Liver (tissue), 9 donors: Measurements from ENCODE around the gene ZNF284. TPM values are rescaled to one million over a fixed set of nuclear protein-coding genes. Genes with fewer than 3 reads are reported as not detected.
A peak's percentile ranks its signal among the peaks of the same experiment; 100 is the strongest.

Experiments
- DNase-seq: peaks from one replicate; pipeline ENCODE4 v3.0.0-alpha.2; 2017; ENCODE audit warnings: low spot score
- H3K27ac ChIP-seq, 2 donors: one replicate each; pipeline ENCODE4 v1.7.0; 2013; ENCODE audit warnings: inconsistent platforms in 2 of 2, low read length in 2 of 2, control low read depth in 1 of 2, low read depth in 1 of 2, mild to moderate bottlenecking in 1 of 2
- H3K27me3 ChIP-seq, 4 donors: one replicate each; pipeline versions ENCODE4 v1.6.1 to v1.7.0; 2013; ENCODE audit warnings: low read length in 3 of 4, inconsistent platforms in 1 of 4, mild to moderate bottlenecking in 1 of 4, moderate library complexity in 1 of 4; ENCODE audit not compliant: control insufficient read depth in 4 of 4, insufficient read depth in 4 of 4
- H3K36me3 ChIP-seq, 4 donors: one replicate each; pipeline versions ENCODE4 v1.6.1 to v1.7.0; 2013; ENCODE audit warnings: low read length in 3 of 4, mild to moderate bottlenecking in 3 of 4, low read depth in 1 of 4, moderate library complexity in 1 of 4; ENCODE audit not compliant: control insufficient read depth in 4 of 4, insufficient read depth in 3 of 4
- H3K4me1 ChIP-seq, 4 donors: one replicate each; pipeline versions ENCODE4 v1.6.1 to v1.7.0; 2013; ENCODE audit warnings: low read length in 3 of 4, mild to moderate bottlenecking in 3 of 4, moderate library complexity in 1 of 4; ENCODE audit not compliant: control insufficient read depth in 4 of 4, insufficient read depth in 4 of 4
- H3K4me3 ChIP-seq, 3 donors: one replicate each; pipeline versions ENCODE4 v1.6.1 to v1.7.0; 2013; ENCODE audit warnings: low read length in 3 of 3, control low read depth in 1 of 3, low read depth in 1 of 3, mild to moderate bottlenecking in 1 of 3
- H3K9ac ChIP-seq, 2 donors: one replicate each; pipeline ENCODE4 v1.7.0; 2013; ENCODE audit warnings: low read length in 2 of 2, mild to moderate bottlenecking in 2 of 2, moderate library complexity in 2 of 2, control low read depth in 1 of 2, low read depth in 1 of 2
- H3K9me3 ChIP-seq, 4 donors: one replicate each; pipeline versions ENCODE4 v1.6.1 to v1.7.0; 2013; ENCODE audit warnings: low read length in 3 of 4; ENCODE audit not compliant: control insufficient read depth in 4 of 4
- EGR1 ChIP-seq, 2 donors: IDR thresholded peaks; 2 replicates each; pipeline ENCODE4 v1.6.1; 2016 to 2018; ENCODE audit warnings: antibody characterized with exemption in 2 of 2, low read depth in 2 of 2
- FOXA1 ChIP-seq: IDR thresholded peaks from 2 replicates; pipeline ENCODE4 v1.6.1; 2016; ENCODE audit warnings: antibody characterized with exemption
- FOXA2 ChIP-seq: IDR thresholded peaks from 2 replicates; pipeline ENCODE4 v1.6.1; 2016; ENCODE audit warnings: antibody characterized with exemption
- GABPA ChIP-seq, 2 donors: IDR thresholded peaks in 1 of 2; conservative IDR thresholded peaks in 1 of 2; 2 replicates each; pipeline ENCODE4 v1.6.1; 2016; ENCODE audit warnings: antibody characterized with exemption in 2 of 2, mild to moderate bottlenecking in 1 of 2, moderate library complexity in 1 of 2
- HNF4A ChIP-seq, 2 donors: conservative IDR thresholded peaks; 2 replicates each; pipeline ENCODE4 v1.6.1; 2016; ENCODE audit warnings: antibody characterized with exemption in 2 of 2, mild to moderate bottlenecking in 2 of 2
- HNF4G ChIP-seq: IDR thresholded peaks from 2 replicates; pipeline ENCODE4 v1.6.1; 2016; ENCODE audit warnings: antibody characterized with exemption
- JUND ChIP-seq, 2 donors: IDR thresholded peaks; 2 replicates each; pipeline ENCODE4 v1.6.1; 2016; ENCODE audit warnings: antibody characterized with exemption in 2 of 2
- NR2F2 ChIP-seq: IDR thresholded peaks from 2 replicates; pipeline ENCODE4 v1.6.1; 2016; ENCODE audit warnings: antibody characterized with exemption
- RAD21 ChIP-seq, 2 donors: IDR thresholded peaks; 2 replicates each; pipeline ENCODE4 v1.6.1; 2016; ENCODE audit warnings: antibody characterized with exemption in 2 of 2, mild to moderate bottlenecking in 2 of 2
- RXRA ChIP-seq, 2 donors: IDR thresholded peaks; 2 replicates each; pipeline ENCODE4 v1.6.1; 2017 to 2018; ENCODE audit warnings: antibody characterized with exemption in 2 of 2, mild to moderate bottlenecking in 1 of 2
- SP1 ChIP-seq: IDR thresholded peaks from 2 replicates; pipeline ENCODE4 v1.6.1; 2018; ENCODE audit warnings: antibody characterized with exemption, mild to moderate bottlenecking
- TAF1 ChIP-seq: conservative IDR thresholded peaks from 2 replicates; pipeline ENCODE4 v1.6.1; 2016; ENCODE audit warnings: antibody characterized with exemption, mild to moderate bottlenecking
- YY1 ChIP-seq: IDR thresholded peaks from 2 replicates; pipeline ENCODE4 v1.6.1; 2016; ENCODE audit warnings: antibody characterized with exemption, mild to moderate bottlenecking
- WGBS: extraction: QIAGEN DNeasy Blood & Tissue Kit; methylation state at CpG from one replicate; pipeline ENCODE4 v1.1.7; 2013; 5-methylcytosine and 5-hydroxymethylcytosine counted together
- polyA plus RNA-seq, 2 donors: library from polyadenylated mRNA; stranded (reverse) in 1 of 2; unstranded in 1 of 2; fragments of 200-250 nt in 1 of 2; fragments of >200 nt in 1 of 2; fragmentation: Nextera tagmentation in 1 of 2; extraction: Ambion mirVana in 1 of 2; gene quantifications; one replicate each; pipeline versions ENCODE4 v1.2.1 to v1.2.3, GENCODE V29; 2013 to 2015
- total RNA-seq, 2 donors: library from RNA; depleted of rRNA; stranded (reverse); fragments of >200 nt; gene quantifications; one replicate each; pipeline ENCODE4 v1.2.3, GENCODE V29; 2014
- TF ChIP-seq, protein P1 (sequence below): IDR thresholded peaks from 2 replicates; pipeline ENCODE4 v1.6.1; 2016; ENCODE audit warnings: antibody characterized with exemption, mild to moderate bottlenecking
- TF ChIP-seq, protein P2 (sequence below): IDR thresholded peaks from 2 replicates; pipeline ENCODE4 v1.6.1; 2016; ENCODE audit warnings: antibody characterized with exemption
- TF ChIP-seq, protein P3 (sequence below): fragments of 150-350 bp; IDR thresholded peaks from 2 replicates; pipeline ENCODE4 v1.5.1; 2017; ENCODE audit warnings: improper control_type of control experiment, low read depth, low read length; ENCODE audit not compliant: missing input control
- TF ChIP-seq, protein P4 (sequence below): IDR thresholded peaks from 2 replicates; pipeline ENCODE4 v1.6.1; 2016; ENCODE audit warnings: antibody characterized with exemption
- TF ChIP-seq, protein P5 (sequence below): IDR thresholded peaks from 2 replicates; pipeline ENCODE4 v1.6.1; 2016; ENCODE audit warnings: antibody characterized with exemption
- donor health status: healthy.
- donor health status: healthy.
- donor health status: healthy.
- donor health status: healthy.
- donor health status: healthy.

The ZNF284 gene
- total and polyA plus RNA-seq, 4 donors, result 0.32 to 1.0 (median 0.61) TPM

DNA sequence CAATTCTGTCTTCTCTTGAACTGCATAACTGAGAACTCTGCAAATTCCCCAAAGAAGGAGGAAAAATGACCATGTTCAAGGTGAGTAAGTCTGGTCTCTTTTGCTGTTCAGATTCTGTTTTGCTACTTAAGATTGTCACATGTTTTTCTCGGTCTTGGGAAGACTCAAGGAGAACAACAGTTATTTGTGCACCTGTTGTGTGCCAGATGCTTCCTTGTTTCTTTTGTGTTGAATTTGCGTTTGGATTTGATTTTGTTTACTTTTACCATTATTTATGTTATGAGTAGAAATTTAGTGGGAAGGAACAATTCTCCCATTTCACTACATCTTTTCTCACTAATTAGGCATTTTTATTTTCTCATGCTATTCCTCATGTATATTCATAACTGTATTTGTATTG lies 4.4 kb downstream of the ZNF284 start:
- no peak for DNase-seq
- TF ChIP-seq, protein P1, sequence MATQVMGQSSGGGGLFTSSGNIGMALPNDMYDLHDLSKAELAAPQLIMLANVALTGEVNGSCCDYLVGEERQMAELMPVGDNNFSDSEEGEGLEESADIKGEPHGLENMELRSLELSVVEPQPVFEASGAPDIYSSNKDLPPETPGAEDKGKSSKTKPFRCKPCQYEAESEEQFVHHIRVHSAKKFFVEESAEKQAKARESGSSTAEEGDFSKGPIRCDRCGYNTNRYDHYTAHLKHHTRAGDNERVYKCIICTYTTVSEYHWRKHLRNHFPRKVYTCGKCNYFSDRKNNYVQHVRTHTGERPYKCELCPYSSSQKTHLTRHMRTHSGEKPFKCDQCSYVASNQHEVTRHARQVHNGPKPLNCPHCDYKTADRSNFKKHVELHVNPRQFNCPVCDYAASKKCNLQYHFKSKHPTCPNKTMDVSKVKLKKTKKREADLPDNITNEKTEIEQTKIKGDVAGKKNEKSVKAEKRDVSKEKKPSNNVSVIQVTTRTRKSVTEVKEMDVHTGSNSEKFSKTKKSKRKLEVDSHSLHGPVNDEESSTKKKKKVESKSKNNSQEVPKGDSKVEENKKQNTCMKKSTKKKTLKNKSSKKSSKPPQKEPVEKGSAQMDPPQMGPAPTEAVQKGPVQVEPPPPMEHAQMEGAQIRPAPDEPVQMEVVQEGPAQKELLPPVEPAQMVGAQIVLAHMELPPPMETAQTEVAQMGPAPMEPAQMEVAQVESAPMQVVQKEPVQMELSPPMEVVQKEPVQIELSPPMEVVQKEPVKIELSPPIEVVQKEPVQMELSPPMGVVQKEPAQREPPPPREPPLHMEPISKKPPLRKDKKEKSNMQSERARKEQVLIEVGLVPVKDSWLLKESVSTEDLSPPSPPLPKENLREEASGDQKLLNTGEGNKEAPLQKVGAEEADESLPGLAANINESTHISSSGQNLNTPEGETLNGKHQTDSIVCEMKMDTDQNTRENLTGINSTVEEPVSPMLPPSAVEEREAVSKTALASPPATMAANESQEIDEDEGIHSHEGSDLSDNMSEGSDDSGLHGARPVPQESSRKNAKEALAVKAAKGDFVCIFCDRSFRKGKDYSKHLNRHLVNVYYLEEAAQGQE, result no peak
- TF ChIP-seq, protein P2, sequence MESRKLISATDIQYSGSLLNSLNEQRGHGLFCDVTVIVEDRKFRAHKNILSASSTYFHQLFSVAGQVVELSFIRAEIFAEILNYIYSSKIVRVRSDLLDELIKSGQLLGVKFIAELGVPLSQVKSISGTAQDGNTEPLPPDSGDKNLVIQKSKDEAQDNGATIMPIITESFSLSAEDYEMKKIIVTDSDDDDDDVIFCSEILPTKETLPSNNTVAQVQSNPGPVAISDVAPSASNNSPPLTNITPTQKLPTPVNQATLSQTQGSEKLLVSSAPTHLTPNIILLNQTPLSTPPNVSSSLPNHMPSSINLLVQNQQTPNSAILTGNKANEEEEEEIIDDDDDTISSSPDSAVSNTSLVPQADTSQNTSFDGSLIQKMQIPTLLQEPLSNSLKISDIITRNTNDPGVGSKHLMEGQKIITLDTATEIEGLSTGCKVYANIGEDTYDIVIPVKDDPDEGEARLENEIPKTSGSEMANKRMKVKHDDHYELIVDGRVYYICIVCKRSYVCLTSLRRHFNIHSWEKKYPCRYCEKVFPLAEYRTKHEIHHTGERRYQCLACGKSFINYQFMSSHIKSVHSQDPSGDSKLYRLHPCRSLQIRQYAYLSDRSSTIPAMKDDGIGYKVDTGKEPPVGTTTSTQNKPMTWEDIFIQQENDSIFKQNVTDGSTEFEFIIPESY, result no peak
- TF ChIP-seq, protein P3, sequence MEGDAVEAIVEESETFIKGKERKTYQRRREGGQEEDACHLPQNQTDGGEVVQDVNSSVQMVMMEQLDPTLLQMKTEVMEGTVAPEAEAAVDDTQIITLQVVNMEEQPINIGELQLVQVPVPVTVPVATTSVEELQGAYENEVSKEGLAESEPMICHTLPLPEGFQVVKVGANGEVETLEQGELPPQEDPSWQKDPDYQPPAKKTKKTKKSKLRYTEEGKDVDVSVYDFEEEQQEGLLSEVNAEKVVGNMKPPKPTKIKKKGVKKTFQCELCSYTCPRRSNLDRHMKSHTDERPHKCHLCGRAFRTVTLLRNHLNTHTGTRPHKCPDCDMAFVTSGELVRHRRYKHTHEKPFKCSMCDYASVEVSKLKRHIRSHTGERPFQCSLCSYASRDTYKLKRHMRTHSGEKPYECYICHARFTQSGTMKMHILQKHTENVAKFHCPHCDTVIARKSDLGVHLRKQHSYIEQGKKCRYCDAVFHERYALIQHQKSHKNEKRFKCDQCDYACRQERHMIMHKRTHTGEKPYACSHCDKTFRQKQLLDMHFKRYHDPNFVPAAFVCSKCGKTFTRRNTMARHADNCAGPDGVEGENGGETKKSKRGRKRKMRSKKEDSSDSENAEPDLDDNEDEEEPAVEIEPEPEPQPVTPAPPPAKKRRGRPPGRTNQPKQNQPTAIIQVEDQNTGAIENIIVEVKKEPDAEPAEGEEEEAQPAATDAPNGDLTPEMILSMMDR, result no peak
- TF ChIP-seq HNF4A (conservative IDR thresholded peaks at IDR 0.05) (no peak), SP1 (no peak), RAD21 (IDR thresholded peaks at IDR 0.05) (no peak), YY1 (no peak), NR2F2 (no peak), GABPA (IDR thresholded peaks at IDR 0.05 in 1 of 2, conservative IDR thresholded peaks at IDR 0.05 in 1 of 2) (no peak), JUND (IDR thresholded peaks at IDR 0.05) (no peak), TAF1 (no peak), FOXA1 (no peak), FOXA2 (no peak), RXRA (IDR thresholded peaks at IDR 0.05) (no peak)
- TF ChIP-seq, protein P4, sequence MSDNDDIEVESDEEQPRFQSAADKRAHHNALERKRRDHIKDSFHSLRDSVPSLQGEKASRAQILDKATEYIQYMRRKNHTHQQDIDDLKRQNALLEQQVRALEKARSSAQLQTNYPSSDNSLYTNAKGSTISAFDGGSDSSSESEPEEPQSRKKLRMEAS, result no peak
- TF ChIP-seq, protein P5, sequence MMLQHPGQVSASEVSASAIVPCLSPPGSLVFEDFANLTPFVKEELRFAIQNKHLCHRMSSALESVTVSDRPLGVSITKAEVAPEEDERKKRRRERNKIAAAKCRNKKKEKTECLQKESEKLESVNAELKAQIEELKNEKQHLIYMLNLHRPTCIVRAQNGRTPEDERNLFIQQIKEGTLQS, result no peak

DNA sequence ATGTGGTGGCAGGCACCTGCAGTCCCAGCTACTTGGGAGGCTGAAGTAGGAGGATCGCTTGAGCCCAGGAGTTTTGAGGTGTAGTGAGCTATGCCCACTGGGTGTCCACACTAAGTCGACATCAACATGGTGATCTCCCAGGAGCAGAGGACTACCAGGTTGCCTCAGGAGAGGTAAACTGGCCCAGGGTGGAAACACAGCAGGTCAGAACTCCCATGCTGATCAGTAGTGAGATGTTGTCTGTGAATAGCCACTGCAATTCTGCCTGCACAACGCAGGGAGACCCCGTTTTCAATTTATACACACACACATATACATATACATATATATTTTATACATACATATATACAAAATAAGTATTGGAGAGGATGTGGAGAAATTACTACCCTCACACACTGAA lies 20.1 kb downstream of the ZNF284 start:
- no peak overlapping the region for H3K27ac ChIP-seq
- WGBS, result 57% methylated on average over 4 of the region's 4 CpGs
- no peak overlapping the region for H3K4me3 ChIP-seq
- peaks cover 0 to 14% (median 9%) of the 10 kb centered on the region in 4 donors for H3K4me1 ChIP-seq
- DNase-seq, result no peak
- H3K9me3 ChIP-seq, result peaks cover 3 to 8% (median 5%) of the 10 kb centered on the region in 4 donors
- peaks cover 1 to 9% (median 6%) of the 10 kb centered on the region in 4 donors for H3K36me3 ChIP-seq
- H3K9ac ChIP-seq, result no peak overlapping the region
- no peaks in the 10 kb centered on the region for H3K27me3 ChIP-seq
- TF ChIP-seq, protein P4, result no peak
- TF ChIP-seq, protein P1, result no peak
- TF ChIP-seq GABPA (IDR thresholded peaks at IDR 0.05 in 1 of 2, conservative IDR thresholded peaks at IDR 0.05 in 1 of 2) (no peak), EGR1 (IDR thresholded peaks at IDR 0.05; ENCODE audit: low read depth in 2 of 2) (no peak), HNF4G (no peak), HNF4A (conservative IDR thresholded peaks at IDR 0.05) (no peak), NR2F2 (no peak), RXRA (IDR thresholded peaks at IDR 0.05) (no peak), FOXA1 (no peak), RAD21 (IDR thresholded peaks at IDR 0.05) (no peak), TAF1 (no peak), JUND (IDR thresholded peaks at IDR 0.05) (no peak), YY1 (no peak)
- TF ChIP-seq, protein P5, result no peak

More for the DNA sequence above, 4.4 kb downstream of the ZNF284 start:
- H3K27me3 ChIP-seq, result no peaks in the 10 kb centered on the region
- 96% methylated on average over 2 of the region's 2 CpGs for WGBS
- peak overlapping the region in 1 of 3 donors; percentile 1 for H3K4me3 ChIP-seq
- H3K27ac ChIP-seq, result no peak overlapping the region
- no peak overlapping the region for H3K9ac ChIP-seq
- peaks cover 2 to 13% (median 10%) of the 10 kb centered on the region in 4 donors for H3K36me3 ChIP-seq
- H3K9me3 ChIP-seq, result peaks cover 0 to 6% (median 2%) of the 10 kb centered on the region in 4 donors
- H3K4me1 ChIP-seq, result peaks cover 0 to 14% (median 12%) of the 10 kb centered on the region in 4 donors
